Lower leg skin (tissue), 3 donors: ENCODE data around the gene NELFCD.

Experiments used
- POLR2A ChIP-seq, 2 donors: fragments of 450-650 bp; IDR thresholded peaks; one replicate each; pipeline ENCODE4 v1.6.1; 2016 to 2017; ENCODE audit warnings: antibody characterized with exemption in 2 of 2, mild to moderate bottlenecking in 1 of 2, moderate library complexity in 1 of 2
- TF ChIP-seq, protein P1 (sequence below), 3 donors: fragments of 450-650 bp; IDR thresholded peaks; one replicate each; pipeline ENCODE4 v1.5.1; 2016; ENCODE audit warnings: antibody characterized with exemption in 3 of 3, mild to moderate bottlenecking in 3 of 3, moderate library complexity in 2 of 3

DNA sequence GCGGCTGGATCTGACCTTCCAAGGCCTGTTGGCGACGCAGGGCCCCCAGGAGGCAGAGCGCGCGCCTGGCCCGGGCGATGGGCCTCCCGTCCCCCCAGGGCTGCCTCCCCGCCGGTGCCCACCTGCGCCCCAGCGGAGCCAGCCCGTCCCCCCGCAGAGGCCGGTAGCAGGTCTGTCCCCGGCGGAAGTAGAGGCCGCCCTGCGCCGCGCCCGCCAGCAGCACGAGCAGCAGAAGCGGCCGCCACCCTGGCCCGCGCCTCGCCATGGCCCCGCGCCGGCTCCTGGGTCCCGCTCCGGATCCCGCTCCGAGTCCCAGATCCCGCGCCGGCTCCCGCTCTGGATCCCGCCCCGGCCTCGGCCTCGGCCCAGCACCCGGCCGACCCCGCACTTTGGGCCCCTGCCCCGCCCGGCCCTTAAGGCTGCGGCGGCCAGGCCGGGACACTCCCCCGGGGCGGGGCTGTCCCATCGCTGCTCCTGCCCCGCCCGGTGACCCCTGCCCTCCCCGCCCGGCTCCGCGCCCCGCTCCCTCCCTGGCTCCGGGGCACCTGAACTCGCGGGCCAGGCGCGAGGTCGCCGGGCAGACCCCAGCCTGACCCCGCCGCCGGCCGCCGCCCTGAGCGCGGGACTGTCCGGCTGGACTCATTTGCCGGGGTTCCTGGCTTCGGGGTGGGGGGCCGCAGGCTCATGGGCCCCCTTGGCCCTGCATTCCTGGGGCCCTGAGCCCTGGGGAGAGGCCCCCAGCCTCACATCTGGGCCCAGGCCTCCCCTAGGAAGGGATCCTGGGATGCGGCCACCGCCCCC, 26.0 kb downstream of the NELFCD start, which contains the start of gene CTSZ:
- TF ChIP-seq, protein P1, sequence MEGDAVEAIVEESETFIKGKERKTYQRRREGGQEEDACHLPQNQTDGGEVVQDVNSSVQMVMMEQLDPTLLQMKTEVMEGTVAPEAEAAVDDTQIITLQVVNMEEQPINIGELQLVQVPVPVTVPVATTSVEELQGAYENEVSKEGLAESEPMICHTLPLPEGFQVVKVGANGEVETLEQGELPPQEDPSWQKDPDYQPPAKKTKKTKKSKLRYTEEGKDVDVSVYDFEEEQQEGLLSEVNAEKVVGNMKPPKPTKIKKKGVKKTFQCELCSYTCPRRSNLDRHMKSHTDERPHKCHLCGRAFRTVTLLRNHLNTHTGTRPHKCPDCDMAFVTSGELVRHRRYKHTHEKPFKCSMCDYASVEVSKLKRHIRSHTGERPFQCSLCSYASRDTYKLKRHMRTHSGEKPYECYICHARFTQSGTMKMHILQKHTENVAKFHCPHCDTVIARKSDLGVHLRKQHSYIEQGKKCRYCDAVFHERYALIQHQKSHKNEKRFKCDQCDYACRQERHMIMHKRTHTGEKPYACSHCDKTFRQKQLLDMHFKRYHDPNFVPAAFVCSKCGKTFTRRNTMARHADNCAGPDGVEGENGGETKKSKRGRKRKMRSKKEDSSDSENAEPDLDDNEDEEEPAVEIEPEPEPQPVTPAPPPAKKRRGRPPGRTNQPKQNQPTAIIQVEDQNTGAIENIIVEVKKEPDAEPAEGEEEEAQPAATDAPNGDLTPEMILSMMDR (IDR thresholded peaks at IDR 0.05), result no peak
- TF ChIP-seq POLR2A (IDR thresholded peaks at IDR 0.05), result no peak
